SK-N-DZ (cell line): ENCODE data around the gene PON1.

Experiments used
- DNase-seq: peaks from one replicate; pipeline ENCODE4 v3.0.0-alpha.2; 2015; ENCODE audit warnings: low spot score

PON1 gene

DNA sequence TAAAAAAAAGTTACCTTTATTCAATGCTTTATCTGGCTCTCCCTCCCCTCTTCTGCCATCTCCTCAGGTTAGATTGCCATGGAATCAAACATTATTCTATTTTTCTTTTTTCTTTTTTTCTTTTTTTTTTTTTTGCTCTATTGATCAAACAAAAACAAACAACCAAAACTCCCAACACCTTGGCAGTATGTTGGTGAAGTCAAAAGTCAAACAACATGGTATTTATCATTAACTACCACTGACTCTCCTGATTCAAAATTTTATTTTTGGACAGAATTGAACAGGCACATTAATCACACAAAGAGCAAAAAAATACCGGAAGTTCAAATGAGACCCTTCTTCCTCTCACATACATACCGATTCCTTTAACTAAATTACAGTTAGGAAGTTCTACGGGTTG, 6.4 kb downstream of the PON1 start:
- no peak for DNase-seq

DNA sequence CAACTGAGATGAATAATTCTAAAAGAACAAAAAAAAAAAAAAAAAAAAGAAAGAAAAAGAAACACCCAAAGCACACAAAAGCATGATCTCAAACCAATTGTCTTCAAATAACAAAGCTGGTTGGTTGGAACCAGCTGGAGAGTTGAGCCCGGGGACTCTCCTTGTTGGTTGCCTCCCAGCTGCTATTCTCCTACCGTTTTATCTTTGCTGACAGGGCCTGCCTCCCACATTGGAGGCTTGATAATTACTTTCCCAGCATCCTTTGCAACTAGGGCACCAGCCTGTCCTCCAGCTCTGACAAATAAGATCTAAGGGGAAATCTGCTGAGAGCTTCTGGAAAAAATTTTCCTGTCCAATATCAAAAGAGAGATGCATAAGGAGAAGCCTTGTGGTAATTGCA, 6.8 kb downstream of the PON1 start:
- peak; percentile 11 for DNase-seq

DNA sequence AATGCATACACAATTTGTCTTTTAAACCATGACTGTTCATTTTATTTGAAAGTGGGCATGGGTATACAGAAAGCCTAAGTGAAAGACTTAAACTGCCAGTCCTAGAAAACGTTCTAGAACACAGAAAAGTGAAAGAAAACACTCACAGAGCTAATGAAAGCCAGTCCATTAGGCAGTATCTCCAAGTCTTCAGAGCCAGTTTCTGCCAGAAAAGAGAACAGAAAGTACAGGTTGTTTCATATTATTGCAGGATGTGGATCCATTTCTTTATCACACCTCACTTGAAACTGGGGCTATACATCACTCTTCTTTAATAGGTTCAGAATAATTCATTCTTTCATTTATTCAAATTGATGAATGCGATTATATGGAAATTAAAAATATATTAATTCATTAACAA, 7.7 kb downstream of the PON1 start:
- DNase-seq, result no peak

DNA sequence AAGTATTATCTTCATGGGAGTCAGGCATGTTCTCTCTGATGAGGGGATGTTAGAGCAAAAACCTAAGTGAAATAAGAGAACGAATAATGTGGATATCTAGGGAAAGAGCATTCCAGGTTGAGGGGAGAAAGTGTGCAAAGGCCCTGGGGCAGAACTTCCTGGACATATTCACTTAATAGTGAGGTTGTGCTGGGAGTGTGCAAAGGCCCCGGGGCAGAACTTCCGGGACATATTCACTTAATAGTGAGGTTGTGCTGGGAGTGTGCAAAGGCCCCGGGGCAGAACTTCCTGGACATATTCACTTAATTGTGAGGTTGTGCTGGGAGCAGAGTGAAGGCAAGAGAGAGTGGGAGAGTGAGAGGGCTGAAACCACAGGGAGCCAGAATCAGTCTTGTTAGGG, 11.8 kb downstream of the PON1 start:
- DNase-seq, result no peak

DNA sequence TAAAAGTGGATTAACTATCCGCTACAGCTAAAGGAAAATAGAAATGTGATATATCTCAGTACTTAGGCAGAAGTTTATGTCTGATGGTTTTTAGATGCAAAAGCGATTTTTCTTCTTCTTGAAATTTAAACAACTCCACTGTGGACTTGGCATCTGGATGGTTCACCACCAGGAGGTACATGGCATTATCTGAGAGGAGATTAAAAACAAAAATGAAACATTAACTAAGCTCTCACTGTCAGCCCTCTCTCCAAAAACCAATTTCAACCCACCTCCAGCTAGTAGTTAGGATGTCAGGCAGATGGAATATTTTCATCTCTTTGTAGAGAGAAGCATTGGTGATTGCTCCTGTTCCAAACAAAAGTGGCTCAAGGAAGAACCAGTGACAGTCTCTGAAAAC, 12.9 kb downstream of the PON1 start:
- no peak for DNase-seq

DNA sequence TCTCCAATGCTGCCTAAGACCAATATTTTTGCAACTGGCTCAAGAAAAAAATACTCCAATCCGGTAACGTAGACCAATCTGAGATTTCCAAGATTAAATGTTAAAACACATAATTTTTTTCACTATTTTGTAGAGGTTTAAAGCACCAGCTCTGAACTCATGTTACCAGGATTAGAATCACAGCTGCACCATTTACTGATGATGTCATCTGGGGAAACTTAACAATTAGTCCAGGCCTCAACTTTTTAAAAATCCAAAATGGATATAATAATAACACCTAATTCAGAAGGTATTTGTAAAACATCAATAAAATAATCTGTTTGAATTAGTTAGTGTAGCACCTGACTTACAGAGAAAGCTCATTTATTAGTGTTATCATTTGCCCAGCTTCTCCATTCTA, 14.4 kb downstream of the PON1 start:
- DNase-seq, result no peak

DNA sequence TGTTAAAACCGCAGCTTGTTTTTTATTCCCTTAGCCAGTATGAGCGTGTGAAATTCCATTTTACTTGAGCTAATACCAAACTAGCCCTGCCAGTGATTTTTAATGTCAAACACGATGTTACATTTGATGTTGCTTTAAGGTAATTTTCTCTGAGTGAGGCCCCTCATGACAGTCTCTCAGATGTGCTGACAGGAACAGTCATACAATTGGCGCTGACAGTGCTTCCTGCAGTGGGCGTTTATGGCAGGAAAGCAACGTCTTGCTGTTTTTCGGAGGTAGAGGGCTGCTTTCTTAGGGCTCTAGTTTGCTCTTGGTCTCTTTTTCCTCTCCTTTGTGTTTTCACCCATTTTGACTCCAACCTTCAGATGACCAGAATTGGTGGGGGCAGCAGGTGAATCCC, 19.3 kb downstream of the PON1 start:
- no peak for DNase-seq

DNA sequence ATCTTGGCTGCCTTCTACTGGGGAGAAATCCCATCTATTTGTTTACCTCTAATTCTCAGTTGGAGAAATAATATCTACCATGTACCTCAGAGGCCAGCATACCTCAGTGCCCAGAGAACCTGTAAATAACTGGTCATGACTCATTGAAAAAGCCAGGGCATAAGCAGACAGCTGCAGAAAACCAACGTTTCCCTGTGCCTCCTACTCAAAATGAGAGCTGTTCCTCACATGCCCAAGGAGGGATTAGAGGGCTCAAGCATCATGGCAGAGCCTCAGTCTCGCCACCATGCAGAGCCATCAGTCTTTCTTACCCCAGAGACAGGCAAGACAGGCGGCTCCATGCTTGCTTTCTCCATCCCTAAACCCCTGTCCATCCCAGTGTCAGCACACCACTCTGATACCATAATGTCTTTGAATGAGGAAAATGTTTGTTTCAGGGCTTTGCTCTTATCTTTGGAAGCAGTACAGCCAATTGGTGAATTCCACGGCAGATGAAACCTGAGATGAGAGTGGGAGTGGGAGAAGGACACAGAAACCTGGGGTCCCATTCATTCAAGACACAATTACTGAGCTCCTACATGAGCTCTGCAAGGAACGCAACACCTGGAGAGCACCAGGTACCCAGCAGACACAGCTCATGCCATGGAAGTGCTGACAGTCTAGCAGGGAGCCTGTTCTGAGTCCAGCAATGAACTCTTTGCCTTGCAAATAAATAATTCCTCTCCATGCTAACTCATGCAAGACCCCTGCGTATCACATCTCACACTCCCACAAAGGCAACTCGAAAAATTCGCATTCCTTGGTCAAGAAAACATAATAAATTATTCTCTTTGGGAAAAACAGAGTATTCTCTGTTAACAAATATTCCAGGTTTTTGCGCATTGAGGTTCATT, 21.1 kb downstream of the PON1 start:
- DNase-seq, result no peak

DNA sequence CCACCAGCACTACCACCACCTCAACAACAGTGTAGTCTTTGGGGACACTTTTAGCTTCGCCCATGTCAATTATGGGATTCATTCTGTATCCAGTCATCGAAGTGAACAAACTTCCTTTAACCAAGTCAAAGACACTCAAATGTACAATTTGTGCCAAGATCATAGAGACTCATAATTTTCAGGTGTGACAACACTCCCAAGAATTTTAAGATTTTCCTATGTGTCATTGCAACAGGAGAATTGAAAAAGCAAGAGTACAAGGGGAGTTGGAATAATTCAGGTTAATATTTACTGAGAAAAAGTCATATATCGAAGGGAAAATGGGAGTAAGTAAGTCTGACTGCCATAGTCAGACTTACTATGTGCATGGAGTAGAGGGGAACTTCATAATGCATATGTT, 26.2 kb downstream of the PON1 start:
- no peak for DNase-seq

DNA sequence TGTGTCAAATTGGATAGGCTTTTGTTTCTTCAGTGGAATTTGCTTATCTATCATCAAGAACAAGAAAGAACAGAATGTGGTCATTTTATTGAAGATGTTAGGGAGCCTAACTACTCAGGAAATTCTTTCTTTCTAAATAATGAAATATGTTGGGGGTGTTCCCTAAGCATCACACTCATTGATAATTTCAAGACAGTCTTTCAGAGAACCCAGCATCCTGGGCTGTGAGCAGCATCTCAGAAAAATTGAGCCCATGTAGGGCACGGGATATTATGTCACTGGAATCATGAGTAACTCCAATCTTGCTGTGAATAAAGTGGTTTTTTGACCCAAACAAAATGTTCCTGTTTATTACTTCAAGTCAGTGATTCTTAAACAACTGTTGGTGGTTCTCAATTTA, 27.3 kb downstream of the PON1 start:
- no peak for DNase-seq

DNA sequence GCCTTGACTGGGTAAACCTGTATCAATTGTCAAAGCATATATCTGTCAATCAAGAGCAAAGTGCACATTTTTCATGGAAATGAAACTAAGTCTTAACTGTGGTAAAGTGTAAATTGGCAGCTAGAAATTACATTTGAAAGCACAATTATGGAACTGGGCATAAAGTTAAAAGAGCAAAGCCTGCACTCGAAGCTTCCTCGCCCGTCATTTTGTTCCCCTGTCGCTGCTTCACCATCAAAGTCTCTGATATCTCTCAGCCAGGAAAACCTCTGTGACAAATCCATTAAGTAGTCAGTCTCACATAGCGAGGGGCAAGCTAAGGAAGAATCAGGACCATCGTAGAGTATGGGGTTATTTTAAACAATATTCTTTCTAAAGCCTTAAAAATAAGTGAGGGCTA, 27.9 kb downstream of the PON1 start:
- DNase-seq, result no peak

DNA sequence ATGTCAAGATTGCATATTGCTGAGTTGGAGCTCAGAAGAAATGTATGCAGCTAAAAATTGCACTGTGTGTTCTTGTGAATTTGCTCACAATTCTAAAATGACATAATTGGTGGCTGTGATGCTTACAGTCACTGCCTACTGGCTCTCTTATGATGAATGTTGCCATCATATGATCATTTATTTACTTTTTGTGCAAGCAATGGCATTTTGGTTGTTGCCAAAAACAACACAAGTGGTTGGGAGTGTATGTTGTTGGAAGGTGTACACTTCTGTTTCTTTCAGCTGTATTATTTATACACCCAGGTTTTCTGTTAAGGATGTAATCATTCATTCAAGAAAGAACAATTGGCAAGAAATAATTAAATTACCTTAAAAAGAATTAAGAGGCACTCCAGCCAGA, 28.9 kb downstream of the PON1 start:
- no peak for DNase-seq

DNA sequence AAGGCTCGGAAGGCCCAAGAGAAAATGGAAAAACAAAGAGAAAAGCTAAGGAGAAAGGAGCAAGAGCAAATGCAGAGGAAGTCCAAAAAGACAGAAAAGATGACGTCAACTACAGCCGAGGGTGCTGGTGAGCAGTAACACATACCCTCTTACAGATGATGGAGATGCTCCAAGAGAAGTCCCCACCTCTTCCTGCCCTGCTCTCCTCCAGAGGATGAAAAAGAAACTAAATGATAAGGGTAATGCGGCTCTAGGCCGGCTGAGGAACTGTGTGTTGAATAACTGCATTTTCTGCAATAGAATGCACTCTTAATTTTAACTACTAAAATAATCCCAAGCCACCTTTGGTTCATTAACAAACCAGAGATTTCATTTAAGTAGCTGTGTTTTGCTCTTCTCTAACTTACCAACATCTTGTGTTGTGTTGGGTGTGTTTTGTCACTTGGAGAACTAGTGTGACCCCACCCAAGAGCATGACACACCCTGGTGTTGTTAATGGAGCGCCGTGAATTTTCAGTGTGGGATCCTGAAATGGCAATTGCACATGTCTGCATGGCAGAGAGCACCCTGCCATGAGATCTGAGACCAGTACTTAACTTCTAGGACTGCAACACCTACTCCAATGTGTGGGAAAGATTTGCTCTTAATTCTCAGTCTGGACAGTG, 34.0 kb downstream of the PON1 start:
- DNase-seq, result no peak

DNA sequence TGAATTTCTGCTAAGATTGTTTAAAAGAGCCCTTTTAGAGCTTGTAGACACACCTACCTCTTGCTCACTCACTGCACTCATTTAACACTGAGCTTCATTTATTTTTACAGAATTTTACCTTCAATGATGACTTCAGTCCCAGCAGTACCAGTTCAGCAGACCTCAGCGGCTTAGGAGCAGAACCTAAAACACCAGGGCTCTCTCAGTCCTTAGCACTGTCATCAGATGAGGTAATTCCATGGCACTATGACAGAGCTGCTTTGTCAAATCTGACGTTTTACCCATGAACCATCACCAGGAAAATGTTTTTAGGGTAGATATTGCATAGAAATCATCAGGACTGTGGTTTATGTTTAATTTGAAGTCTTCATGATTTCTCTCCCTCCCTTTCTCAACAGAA, 38.2 kb downstream of the PON1 start:
- DNase-seq, result no peak

DNA sequence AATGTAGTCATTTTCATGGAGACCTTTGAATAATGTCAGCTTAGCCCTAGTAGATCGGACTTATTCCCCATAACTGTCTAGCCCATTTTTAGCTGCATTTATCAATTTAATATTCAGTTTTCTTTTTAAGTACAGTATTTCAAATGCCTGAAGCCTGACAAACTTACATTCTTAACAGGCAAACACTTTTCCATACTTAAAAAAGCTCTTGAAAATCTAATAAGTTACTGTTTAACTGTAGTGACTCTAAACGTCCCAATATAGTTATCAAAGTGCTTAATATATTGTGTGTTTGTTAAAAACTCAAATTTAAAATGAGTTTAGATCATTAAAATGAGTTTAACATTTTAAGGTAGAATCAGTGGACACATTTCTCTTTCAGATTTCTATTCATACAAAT, 44.9 kb downstream of the PON1 start:
- DNase-seq, result no peak

DNA sequence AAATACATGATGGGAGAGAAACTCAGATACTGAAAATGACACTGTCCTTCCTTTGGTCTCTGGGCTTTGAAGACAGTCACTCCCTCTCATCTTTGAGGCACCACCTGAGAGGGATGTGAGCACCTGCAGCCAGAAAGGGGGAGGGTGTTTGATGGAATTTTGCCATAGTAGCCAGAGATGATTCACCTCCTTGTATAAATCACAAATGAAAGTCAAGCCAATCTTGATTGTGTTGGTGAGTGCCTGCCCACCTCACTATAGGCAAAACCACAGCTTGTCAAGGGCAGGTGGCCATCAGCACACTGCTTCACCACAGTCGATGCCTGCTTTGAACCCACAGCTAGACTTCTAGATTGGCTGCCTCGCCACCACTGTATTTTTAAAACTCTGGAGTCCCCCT, 48.2 kb downstream of the PON1 start:
- DNase-seq, result no peak

DNA sequence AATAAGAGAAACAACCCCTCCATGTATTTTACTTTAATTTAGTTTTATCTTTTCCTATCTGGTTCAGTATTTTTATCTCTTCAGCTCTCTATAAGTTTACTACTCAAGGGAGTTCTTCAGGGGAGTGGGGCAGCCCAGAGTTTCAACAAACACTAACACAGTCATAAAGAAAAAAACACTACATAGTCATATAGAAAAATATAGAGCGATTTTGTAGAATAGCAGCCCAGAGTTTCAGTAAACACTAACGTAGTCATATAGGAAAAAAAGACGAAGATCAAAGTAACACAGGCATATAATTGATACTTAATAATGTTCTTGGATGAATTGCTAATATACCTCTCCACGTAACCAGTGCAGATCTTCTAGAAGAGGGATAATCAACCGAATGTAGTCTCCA, 54.7 kb downstream of the PON1 start:
- no peak for DNase-seq

DNA sequence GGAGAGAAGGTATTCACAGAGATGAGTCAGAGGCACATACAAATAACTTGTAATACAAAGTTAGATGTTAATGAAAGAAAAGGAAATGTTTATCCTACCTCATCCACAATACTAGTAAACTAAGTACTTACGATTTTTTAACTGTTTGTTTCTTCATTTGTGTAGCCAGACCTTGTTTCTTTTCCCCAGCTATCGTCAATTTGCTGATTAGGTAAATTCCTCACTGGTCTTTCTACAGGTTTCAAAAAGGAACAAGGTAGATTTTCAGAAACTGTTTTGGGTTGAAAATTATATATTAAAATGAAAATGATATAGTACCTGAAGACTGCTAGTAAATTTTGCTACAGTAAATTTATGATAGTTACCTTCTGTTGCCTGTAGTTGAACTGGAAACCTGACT, 56.6 kb downstream of the PON1 start:
- no peak for DNase-seq

DNA sequence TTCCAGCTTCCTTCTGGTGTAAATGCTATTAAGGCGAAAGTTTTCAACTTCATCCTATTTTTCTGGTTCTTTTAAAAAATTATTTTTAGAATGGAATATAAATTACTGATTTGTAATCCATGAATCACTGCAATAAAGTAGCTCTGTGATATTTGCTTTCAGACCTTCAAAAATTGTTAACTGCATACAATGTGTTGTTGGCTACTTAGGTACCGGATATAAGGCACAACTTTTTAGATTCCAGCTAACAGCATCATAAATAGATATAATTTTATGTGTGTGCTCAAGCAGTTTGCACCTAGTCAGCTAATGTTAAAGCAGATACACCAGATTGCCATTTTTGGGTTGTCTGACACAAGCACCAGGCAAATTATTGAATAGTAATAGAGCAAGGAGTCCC, 58.7 kb downstream of the PON1 start:
- no peak for DNase-seq

DNA sequence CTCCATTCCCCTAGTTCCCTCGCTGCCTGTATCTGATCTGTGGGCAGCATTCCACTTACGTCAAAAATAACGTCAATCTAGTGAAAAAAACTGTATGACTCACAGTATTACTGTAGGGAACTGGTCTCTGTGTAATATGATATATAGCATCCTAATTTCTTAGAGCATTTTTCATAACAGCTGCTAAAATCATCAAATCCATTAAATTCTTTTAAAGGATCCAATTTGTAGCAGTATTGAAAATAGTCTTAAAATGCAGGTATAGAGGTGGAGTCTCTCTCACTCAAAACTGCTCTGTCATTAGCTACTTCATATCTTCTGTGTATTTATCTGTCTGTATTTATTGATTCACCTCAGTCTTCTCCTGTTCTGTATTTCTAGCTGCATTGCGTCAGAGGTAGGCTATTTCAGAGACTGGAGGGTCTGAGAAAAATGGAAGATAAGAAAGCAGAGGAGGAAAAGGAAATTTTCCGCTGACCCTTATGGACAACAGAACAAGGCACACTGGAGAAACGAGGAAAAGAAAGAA, 59.9 kb downstream of the PON1 start:
- DNase-seq, result no peak

DNA sequence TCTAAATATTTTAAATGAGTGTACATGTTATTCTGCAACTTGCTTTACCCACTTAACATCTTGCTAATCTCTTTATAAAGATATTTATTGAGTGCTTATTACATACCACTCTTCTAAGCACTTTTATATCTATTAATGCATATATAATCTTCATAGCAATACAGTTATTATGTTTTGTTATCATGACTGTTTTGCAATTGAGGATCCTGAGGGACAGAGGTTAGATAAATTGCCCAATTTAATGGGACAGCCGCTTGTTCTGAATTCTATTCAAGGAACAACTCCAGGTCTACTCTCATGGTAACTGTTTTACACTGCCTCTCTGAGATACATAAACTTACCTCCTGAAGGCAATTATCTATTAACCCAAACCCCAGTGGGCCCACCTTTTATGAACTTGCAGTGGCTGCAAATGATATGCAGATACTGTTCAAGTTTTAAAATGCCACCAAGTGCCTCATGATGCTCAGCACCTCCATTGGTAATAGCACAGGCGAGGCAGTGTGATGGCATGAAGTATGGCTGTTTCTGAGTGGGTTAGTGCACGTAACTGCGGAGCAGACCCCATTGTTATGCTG, 60.5 kb downstream of the PON1 start:
- DNase-seq, result no peak

DNA sequence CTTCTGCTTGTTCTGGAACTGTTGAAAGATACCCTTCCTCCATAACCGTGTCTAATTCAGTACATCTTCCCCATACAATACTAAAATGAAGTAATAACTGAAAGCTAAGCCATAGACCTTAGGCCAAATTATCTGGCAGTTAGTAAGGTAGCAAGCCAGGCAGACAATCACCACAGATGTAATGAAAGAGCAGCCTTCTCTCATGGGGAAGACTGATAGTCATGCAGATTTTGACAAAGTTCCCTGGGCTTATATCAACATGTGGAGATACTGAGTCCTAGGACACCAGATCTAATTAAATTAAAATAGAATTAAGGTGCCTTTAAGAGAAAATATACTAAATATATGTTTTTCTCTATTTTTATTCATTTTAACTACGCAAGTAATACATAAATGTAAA, 61.5 kb downstream of the PON1 start:
- no peak for DNase-seq

DNA sequence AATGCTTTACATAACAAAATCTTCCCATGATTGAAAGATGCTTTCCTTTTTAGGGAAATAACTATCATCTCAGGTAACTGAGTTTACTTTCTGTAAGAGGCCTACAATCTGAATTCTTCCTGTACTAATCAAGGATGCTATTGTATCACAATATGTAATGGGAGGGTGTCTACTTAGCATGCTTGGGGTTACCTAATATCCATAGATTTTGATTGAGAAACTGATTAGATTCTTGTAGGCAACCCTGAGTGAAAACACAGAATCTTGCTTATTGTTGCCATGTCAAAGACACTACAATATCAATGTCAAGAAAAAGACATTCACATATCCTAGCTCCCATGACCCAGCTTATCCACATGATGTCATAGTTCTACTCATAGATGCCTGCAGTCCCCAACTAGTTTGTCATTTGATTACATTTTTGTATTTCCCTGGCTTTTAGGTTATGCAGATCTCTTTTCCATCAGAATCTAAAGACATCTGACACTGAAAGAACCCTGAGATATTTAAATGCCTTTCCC, 62.4 kb downstream of the PON1 start:
- no peak for DNase-seq
